Hematopoietic multipotent progenitor cell treated with erythropoietin and hydrocortisone succinate and interleukin-3 and kit ligand, for 15 days (in vitro differentiated cells): ENCODE measurements around the gene ULBP2.
"Not testable (repeated sequence)": the region's sequence is repeated elsewhere in the genome, so short reads cannot be mapped to it uniquely, and the experiment has no call there.

Experiments
- DNase-seq: peaks from one replicate; pipeline ENCODE4 v3.0.0-alpha.2; 2015; ENCODE audit warnings: low spot score

Gene ULBP2

GRCh38 chr6:149941583-149942460 is at the start of gene ULBP2:
ULBP2 (plus strand) TSS chr6:149942014; CDS start chr6:149942073, 59 bp downstream.
- DNase-seq = peak; percentile 76

- no peak for DNase-seq
These were observed 46.7 kb upstream of the ULBP2 start for GRCh38 chr6:149895048-149895590.

- DNase-seq = peak; percentile 49
These were observed 46.0 kb upstream of the ULBP2 start for GRCh38 chr6:149895833-149896271.

GRCh38 chr6:149896491-149896890 is 45.3 kb upstream of the ULBP2 start:
- DNase-seq = no peak

GRCh38 chr6:149897015-149897697 is 44.7 kb upstream of the ULBP2 start:
- DNase-seq = no peak

GRCh38 chr6:149897855-149898744 is 43.7 kb upstream of the ULBP2 start, which contains the start of gene RAET1E:
RAET1E (minus strand) TSS chr6:149898113; CDS start chr6:149890901, 7,212 bp downstream.
- DNase-seq = no peak

GRCh38 chr6:149898966-149899365 is 42.8 kb upstream of the ULBP2 start:
- DNase-seq = no peak

- no peak for DNase-seq
These were observed 42.3 kb upstream of the ULBP2 start for GRCh38 chr6:149899486-149899885.

- no peak for DNase-seq
These were observed 41.7 kb upstream of the ULBP2 start for GRCh38 chr6:149899926-149900619.

- DNase-seq = no peak
These were observed 41.0 kb upstream of the ULBP2 start for GRCh38 chr6:149900620-149901443.

- DNase-seq = no peak
These were observed 40.2 kb upstream of the ULBP2 start for GRCh38 chr6:149901444-149902140.

GRCh38 chr6:149903938-149904611 is 37.7 kb upstream of the ULBP2 start:
- no peak for DNase-seq

GRCh38 chr6:149904661-149905370 is 37.0 kb upstream of the ULBP2 start:
- DNase-seq = no peak

GRCh38 chr6:149905371-149905910 is 36.4 kb upstream of the ULBP2 start:
- no peak for DNase-seq

GRCh38 chr6:149905911-149906371 is 35.9 kb upstream of the ULBP2 start:
- DNase-seq = no peak

GRCh38 chr6:149906405-149906804 is 35.4 kb upstream of the ULBP2 start:
- DNase-seq = no peak

- DNase-seq = no peak
These were observed 34.5 kb upstream of the ULBP2 start for GRCh38 chr6:149907317-149907716.

- DNase-seq = not testable (repeated sequence)
These were observed 33.3 kb upstream of the ULBP2 start for GRCh38 chr6:149908480-149908879.
